Activated CD8-positive, alpha-beta memory T cell treated with anti-CD3 and anti-CD28 coated beads, Interleukin-2, amount 10 ng/mL, durations not matched to agents 7 days and 5 days (primary cell): ENCODE results near the gene TSHZ1. TPM values are rescaled to one million over a fixed set of nuclear protein-coding genes. Genes with fewer than 3 reads are reported as not detected.
A peak's percentile ranks its signal among the peaks of the same experiment; 100 is the strongest.

Experiments
- ATAC-seq: fragments of 150-1000 bp; cut with Tn5 transposase; one replicate; pipeline ENCODE4 v1.10.0; 2021; ENCODE audit warnings: moderate library complexity
- CTCF ChIA-PET: fragments of 350-600 bp; sonication (Branson Sonifier 250); formaldehyde crosslinking; loops from one replicate; lab custom pipeline; 2021; ENCODE audit warnings: antibody characterized with exemption; lab: Charles Lee
- DNase-seq: peaks from one replicate; pipeline ENCODE4 v3.0.0-alpha.2; 2020
- H3K27ac Mint-ChIP-seq: one replicate; pipeline ENCODE4 v1.8.0; 2021; ENCODE audit warnings: mild to moderate bottlenecking, mixed read lengths
- H3K27me3 Mint-ChIP-seq: one replicate; pipeline ENCODE4 v1.8.0; 2021; ENCODE audit warnings: mixed read lengths
- H3K36me3 Mint-ChIP-seq: one replicate; pipeline ENCODE4 v1.8.0; 2021; ENCODE audit warnings: mild to moderate bottlenecking, mixed read lengths
- H3K4me1 Mint-ChIP-seq: one replicate; pipeline ENCODE4 v1.8.0; 2021; ENCODE audit warnings: mixed read lengths
- H3K4me3 Mint-ChIP-seq: one replicate; pipeline ENCODE4 v1.8.0; 2021; ENCODE audit warnings: mild to moderate bottlenecking, moderate library complexity, mixed read lengths
- H3K9me3 Mint-ChIP-seq: one replicate; pipeline ENCODE4 v1.8.0; 2022; ENCODE audit warnings: low read depth, mixed read lengths
- total RNA-seq, 2 experiments: library from RNA; stranded (reverse); gene quantifications; one replicate each; pipeline ENCODE4 v1.2.3, GENCODE V29; 2021

TSHZ1 gene
- total RNA-seq, 2 experiments from 2014 or later, result 13.8 to 20.4 TPM

GRCh38 chr18:75290737-75291358 is 80.3 kb downstream of the TSHZ1 start:
- H3K4me3 Mint-ChIP-seq, result no peak overlapping the region
- CTCF ChIA-PET, result no interaction called here

GRCh38 chr18:75291460-75291859 is 80.9 kb downstream of the TSHZ1 start:
- CTCF ChIA-PET, result no interaction called here
- Mint-ChIP-seq H3K36me3 (peaks cover 10% of the 10 kb centered on the region), H3K9me3 (no peaks in the 10 kb centered on the region), H3K4me1 (no peaks in the 10 kb centered on the region), H3K27me3 (no peaks in the 10 kb centered on the region), H3K4me3 (no peak overlapping the region), H3K27ac (no peak overlapping the region)
- DNase-seq (peak; percentile 21), ATAC-seq (no peak)

More at GRCh38 chr18:75290737-75291358, 80.3 kb downstream of the TSHZ1 start:
- peak; percentile 7 for DNase-seq
- no peaks in the 10 kb centered on the region for H3K9me3 Mint-ChIP-seq
- H3K27me3 Mint-ChIP-seq, result no peaks in the 10 kb centered on the region
- no peak for ATAC-seq
- no peaks in the 10 kb centered on the region for H3K4me1 Mint-ChIP-seq
- H3K36me3 Mint-ChIP-seq, result peaks cover 10% of the 10 kb centered on the region
- H3K27ac Mint-ChIP-seq, result no peak overlapping the region

- Mint-ChIP-seq H3K27ac (no peak overlapping the region), H3K27me3 (no peaks in the 10 kb centered on the region), H3K4me1 (no peaks in the 10 kb centered on the region), H3K36me3 (peaks cover 2% of the 10 kb centered on the region), H3K4me3 (no peak overlapping the region), H3K9me3 (no peaks in the 10 kb centered on the region)
- DNase-seq, result peak; percentile 11
- CTCF ChIA-PET, result no interaction called here
- no peak for ATAC-seq
Observed at GRCh38 chr18:75293591-75293990, 83.0 kb downstream of the TSHZ1 start.

GRCh38 chr18:75297731-75298130 is 87.1 kb downstream of the TSHZ1 start:
- DNase-seq (peak; percentile 14), ATAC-seq (no peak)
- H3K36me3 Mint-ChIP-seq, result no peaks in the 10 kb centered on the region
- CTCF ChIA-PET, result no interaction called here
- H3K4me3 Mint-ChIP-seq, result no peak overlapping the region
- H3K9me3 Mint-ChIP-seq, result no peaks in the 10 kb centered on the region
- no peaks in the 10 kb centered on the region for H3K4me1 Mint-ChIP-seq
- H3K27me3 Mint-ChIP-seq, result no peaks in the 10 kb centered on the region
- H3K27ac Mint-ChIP-seq, result no peak overlapping the region

- Mint-ChIP-seq H3K9me3 (no peaks in the 10 kb centered on the region), H3K36me3 (no peaks in the 10 kb centered on the region), H3K4me1 (no peaks in the 10 kb centered on the region), H3K27ac (no peak overlapping the region), H3K27me3 (peaks cover 3% of the 10 kb centered on the region), H3K4me3 (no peak overlapping the region)
- peak; percentile 34 for DNase-seq
- CTCF ChIA-PET, result no interaction called here
- no peak for ATAC-seq
Observed at GRCh38 chr18:75304678-75305557, 94.3 kb downstream of the TSHZ1 start.

- CTCF ChIA-PET, result no interaction called here
- H3K27me3 Mint-ChIP-seq, result peaks cover 3% of the 10 kb centered on the region
- H3K36me3 Mint-ChIP-seq, result no peaks in the 10 kb centered on the region
- H3K4me3 Mint-ChIP-seq, result no peak overlapping the region
- no peak overlapping the region for H3K27ac Mint-ChIP-seq
- no peak for DNase-seq
- no peak for ATAC-seq
- H3K4me1 Mint-ChIP-seq, result no peaks in the 10 kb centered on the region
- H3K9me3 Mint-ChIP-seq, result no peaks in the 10 kb centered on the region
Observed at GRCh38 chr18:75305984-75306383, 95.4 kb downstream of the TSHZ1 start.

- Mint-ChIP-seq H3K4me3 (no peak overlapping the region), H3K27ac (no peak overlapping the region), H3K36me3 (no peaks in the 10 kb centered on the region), H3K9me3 (no peaks in the 10 kb centered on the region), H3K4me1 (no peaks in the 10 kb centered on the region), H3K27me3 (peaks cover 6% of the 10 kb centered on the region)
- CTCF ChIA-PET, result no interaction called here
- DNase-seq (no peak), ATAC-seq (no peak)
Observed at GRCh38 chr18:75307530-75307929, 96.9 kb downstream of the TSHZ1 start.

- no peak overlapping the region for H3K4me3 Mint-ChIP-seq
- no peaks in the 10 kb centered on the region for H3K36me3 Mint-ChIP-seq
- H3K27me3 Mint-ChIP-seq, result peaks cover 6% of the 10 kb centered on the region
- CTCF ChIA-PET, result no interaction called here
- H3K9me3 Mint-ChIP-seq, result no peaks in the 10 kb centered on the region
- ATAC-seq (no peak), DNase-seq (no peak)
- no peaks in the 10 kb centered on the region for H3K4me1 Mint-ChIP-seq
- H3K27ac Mint-ChIP-seq, result no peak overlapping the region
Observed at GRCh38 chr18:75309564-75309963, 99.0 kb downstream of the TSHZ1 start.

GRCh38 chr18:75314117-75314516 is 103.5 kb downstream of the TSHZ1 start:
- CTCF ChIA-PET, result no interaction called here
- H3K27ac Mint-ChIP-seq, result no peak overlapping the region
- no peaks in the 10 kb centered on the region for H3K9me3 Mint-ChIP-seq
- H3K27me3 Mint-ChIP-seq, result peaks cover 3% of the 10 kb centered on the region
- H3K4me1 Mint-ChIP-seq, result no peaks in the 10 kb centered on the region
- DNase-seq, result no peak
- ATAC-seq, result no peak
- H3K4me3 Mint-ChIP-seq, result no peak overlapping the region
- H3K36me3 Mint-ChIP-seq, result no peaks in the 10 kb centered on the region

GRCh38 chr18:75314606-75315005 is 104.0 kb downstream of the TSHZ1 start:
- no peaks in the 10 kb centered on the region for H3K36me3 Mint-ChIP-seq
- no peak overlapping the region for H3K4me3 Mint-ChIP-seq
- peaks cover 3% of the 10 kb centered on the region for H3K27me3 Mint-ChIP-seq
- CTCF ChIA-PET, result no interaction called here
- H3K4me1 Mint-ChIP-seq, result no peaks in the 10 kb centered on the region
- no peak overlapping the region for H3K27ac Mint-ChIP-seq
- no peak for DNase-seq
- no peak for ATAC-seq
- no peaks in the 10 kb centered on the region for H3K9me3 Mint-ChIP-seq

- CTCF ChIA-PET, result no interaction called here
- DNase-seq (no peak), ATAC-seq (no peak)
- Mint-ChIP-seq H3K9me3 (no peaks in the 10 kb centered on the region), H3K27ac (no peak overlapping the region), H3K4me1 (no peaks in the 10 kb centered on the region), H3K36me3 (no peaks in the 10 kb centered on the region), H3K27me3 (peaks cover 3% of the 10 kb centered on the region), H3K4me3 (no peak overlapping the region)
Observed at GRCh38 chr18:75316223-75316622, 105.6 kb downstream of the TSHZ1 start.

- Mint-ChIP-seq H3K27me3 (no peaks in the 10 kb centered on the region), H3K27ac (no peak overlapping the region), H3K4me1 (no peaks in the 10 kb centered on the region), H3K4me3 (no peak overlapping the region), H3K36me3 (no peaks in the 10 kb centered on the region), H3K9me3 (no peaks in the 10 kb centered on the region)
- DNase-seq, result no peak
- CTCF ChIA-PET, result no interaction called here
- no peak for ATAC-seq
Observed at GRCh38 chr18:75316826-75317225, 106.2 kb downstream of the TSHZ1 start.

- DNase-seq (no peak), ATAC-seq (no peak)
- no peaks in the 10 kb centered on the region for H3K9me3 Mint-ChIP-seq
- H3K4me3 Mint-ChIP-seq, result no peak overlapping the region
- H3K36me3 Mint-ChIP-seq, result no peaks in the 10 kb centered on the region
- H3K27ac Mint-ChIP-seq, result no peak overlapping the region
- no peaks in the 10 kb centered on the region for H3K4me1 Mint-ChIP-seq
- H3K27me3 Mint-ChIP-seq, result no peaks in the 10 kb centered on the region
- CTCF ChIA-PET, result no interaction called here
Observed at GRCh38 chr18:75317300-75317699, 106.7 kb downstream of the TSHZ1 start.

- Mint-ChIP-seq H3K4me1 (no peaks in the 10 kb centered on the region), H3K27me3 (no peaks in the 10 kb centered on the region), H3K9me3 (no peaks in the 10 kb centered on the region), H3K27ac (no peak overlapping the region), H3K36me3 (no peaks in the 10 kb centered on the region), H3K4me3 (no peak overlapping the region)
- DNase-seq (no peak), ATAC-seq (no peak)
- CTCF ChIA-PET, result no interaction called here
Observed at GRCh38 chr18:75317703-75318102, 107.1 kb downstream of the TSHZ1 start.
